H9 (cell line): Measurements from ENCODE around the gene C11orf65. TPM values are rescaled to one million over a fixed set of nuclear protein-coding genes. Genes with fewer than 3 reads are reported as not detected.

Experiments
- DNase-seq: peaks from one replicate; pipeline ENCODE4 v3.0.0-alpha.2; 2017
- H2AFZ ChIP-seq: one replicate; pipeline ENCODE4 v1.6.1; 2013; ENCODE audit warnings: mild to moderate bottlenecking, low read length, control low read depth, moderate library complexity
- H2AK5ac ChIP-seq: 2 replicates; pipeline ENCODE4 v1.6.1; 2013; ENCODE audit warnings: low read length, control low read depth, mixed read lengths; ENCODE audit not compliant: insufficient read length
- H2BK120ac ChIP-seq: one replicate; pipeline ENCODE4 v1.6.1; 2013; ENCODE audit warnings: low read depth, mild to moderate bottlenecking, low read length, control low read depth, inconsistent platforms; ENCODE audit not compliant: poor library complexity, severe bottlenecking
- H2BK12ac ChIP-seq: 2 replicates; pipeline ENCODE4 v1.6.1; 2013; ENCODE audit warnings: low read length, control low read depth, mixed read lengths, low read depth; ENCODE audit not compliant: insufficient read length
- H2BK15ac ChIP-seq: 2 replicates; pipeline ENCODE4 v1.6.1; 2013; ENCODE audit warnings: low read depth, low read length, control low read depth
- H2BK20ac ChIP-seq: one replicate; pipeline ENCODE4 v1.6.1; 2013; ENCODE audit warnings: low read depth, mild to moderate bottlenecking, low read length, control low read depth, inconsistent platforms; ENCODE audit not compliant: poor library complexity, severe bottlenecking
- H2BK5ac ChIP-seq: 2 replicates; pipeline ENCODE4 v1.6.1; 2013; ENCODE audit warnings: low read length, control low read depth, mixed read lengths; ENCODE audit not compliant: insufficient read length
- H3K14ac ChIP-seq: 2 replicates; pipeline ENCODE4 v1.6.1; 2013; ENCODE audit warnings: low read length, control low read depth; ENCODE audit not compliant: insufficient read depth
- H3K18ac ChIP-seq: 2 replicates; pipeline ENCODE4 v1.6.1; 2013; ENCODE audit warnings: low read depth, mild to moderate bottlenecking, mixed read lengths, low read length, control low read depth; ENCODE audit not compliant: insufficient read length
- H3K23ac ChIP-seq: 2 replicates; pipeline ENCODE4 v1.6.1; 2013; ENCODE audit warnings: low read length, control low read depth, mixed read lengths, low read depth; ENCODE audit not compliant: insufficient read length
- H3K23me2 ChIP-seq: 2 replicates; pipeline ENCODE4 v1.6.1; 2013; ENCODE audit warnings: low read depth, mild to moderate bottlenecking, mixed read lengths, low read length, control low read depth; ENCODE audit not compliant: insufficient read length, poor library complexity, severe bottlenecking
- H3K27ac ChIP-seq: 2 replicates; pipeline ENCODE4 v1.5.1; 2013; ENCODE audit warnings: low read length, control low read depth, mixed read lengths, low read depth; ENCODE audit not compliant: insufficient read length
- H3K27me3 ChIP-seq: 2 replicates; pipeline ENCODE4 v1.6.1; 2013; ENCODE audit warnings: low read length, control low read depth, inconsistent platforms; ENCODE audit not compliant: insufficient read depth
- H3K4ac ChIP-seq: 2 replicates; pipeline ENCODE4 v1.6.1; 2013; ENCODE audit warnings: low read depth, mild to moderate bottlenecking, control low read depth, inconsistent platforms, low read length, moderate library complexity
- H3K4me1 ChIP-seq: 2 replicates; pipeline ENCODE4 v1.6.1; 2013; ENCODE audit warnings: low read length, control low read depth, inconsistent platforms; ENCODE audit not compliant: insufficient read depth
- H3K4me2 ChIP-seq: 2 replicates; pipeline ENCODE4 v1.6.1; 2013; ENCODE audit warnings: low read length, control low read depth, mixed read lengths; ENCODE audit not compliant: insufficient read length, insufficient read depth
- H3K56ac ChIP-seq: 2 replicates; pipeline ENCODE4 v1.6.1; 2013; ENCODE audit warnings: low read depth, mild to moderate bottlenecking, mixed read lengths, low read length, control low read depth; ENCODE audit not compliant: insufficient read length
- H3K79me1 ChIP-seq: 2 replicates; pipeline ENCODE4 v1.6.1; 2013; ENCODE audit warnings: low read depth, mild to moderate bottlenecking, moderate library complexity, low read length, control low read depth, inconsistent platforms; ENCODE audit not compliant: insufficient read depth, poor library complexity, severe bottlenecking
- H3K79me2 ChIP-seq: 2 replicates; pipeline ENCODE4 v1.6.1; 2013; ENCODE audit warnings: low read length, control low read depth, inconsistent platforms; ENCODE audit not compliant: insufficient read depth
- H3K9ac ChIP-seq: 2 replicates; pipeline ENCODE4 v1.6.1; 2013; ENCODE audit warnings: low read length, control low read depth, mixed read lengths; ENCODE audit not compliant: insufficient read length; ENCODE audit errors: extremely low read depth
- H3K9me3 ChIP-seq: one replicate; pipeline ENCODE4 v1.6.1; 2013; ENCODE audit warnings: low read depth, low read length, inconsistent platforms; ENCODE audit not compliant: control insufficient read depth
- H3T11ph ChIP-seq: one replicate; pipeline ENCODE4 v1.6.1; 2013; ENCODE audit warnings: mild to moderate bottlenecking, low read length, control low read depth, inconsistent platforms
- H4K20me1 ChIP-seq: one replicate; pipeline ENCODE4 v1.6.1; 2013; ENCODE audit not compliant: control insufficient read depth, insufficient read length, insufficient read depth
- H4K5ac ChIP-seq: 2 replicates; pipeline ENCODE4 v1.6.1; 2013; ENCODE audit warnings: low read depth, mild to moderate bottlenecking, mixed read lengths, low read length, control low read depth; ENCODE audit not compliant: insufficient read length
- H4K8ac ChIP-seq: replicated peaks from 2 replicates; pipeline ENCODE4 v1.6.1; 2013; ENCODE audit warnings: low read length, control low read depth, mixed read lengths, low read depth; ENCODE audit not compliant: insufficient read length
- H4K91ac ChIP-seq: 2 replicates; pipeline ENCODE4 v1.6.1; 2013; ENCODE audit warnings: low read depth, mild to moderate bottlenecking, moderate library complexity, mixed read lengths, low read length, control low read depth; ENCODE audit not compliant: insufficient read length
- H3K27ac Mint-ChIP-seq, 3 experiments: 2 replicates in 2 of 3; 3 replicates in 1 of 3; pipeline ENCODE4 v1.8.0; 2020 to 2021; ENCODE audit warnings: mixed read lengths in 3 of 3, mild to moderate bottlenecking in 1 of 3, moderate library complexity in 1 of 3
- H3K27me3 Mint-ChIP-seq: 2 replicates; pipeline ENCODE4 v1.8.0; 2021; ENCODE audit warnings: low read depth, mild to moderate bottlenecking, moderate library complexity, mixed read lengths
- H3K36me3 Mint-ChIP-seq, 3 experiments: 2 replicates in 2 of 3; 3 replicates in 1 of 3; pipeline ENCODE4 v1.8.0; 2020 to 2021; ENCODE audit warnings: low read depth in 3 of 3, mixed read lengths in 3 of 3; ENCODE audit not compliant: insufficient read depth in 1 of 3
- H3K4me1 Mint-ChIP-seq, 2 experiments: 2 replicates each; pipeline ENCODE4 v1.8.0; 2020; ENCODE audit warnings: mixed read lengths in 2 of 2
- H3K4me3 Mint-ChIP-seq, 2 experiments: 2 replicates in 1 of 2; 3 replicates in 1 of 2; pipeline ENCODE4 v1.8.0; 2020 to 2021; ENCODE audit warnings: mild to moderate bottlenecking in 2 of 2, mixed read lengths in 2 of 2, moderate library complexity in 1 of 2
- H3K9me3 Mint-ChIP-seq, 2 experiments: 2 replicates in 1 of 2; 3 replicates in 1 of 2; pipeline ENCODE4 v1.8.0; 2020; ENCODE audit warnings: mild to moderate bottlenecking in 2 of 2, mixed read lengths in 2 of 2, moderate library complexity in 1 of 2
- WGBS: extraction: QIAGEN DNeasy Blood & Tissue Kit; methylation state at CpG from one replicate; pipeline ENCODE4 v1.1.7; 2013; ENCODE audit warnings: missing lambda C conversion rate, low lambda C conversion rate, mixed read lengths; ENCODE audit not compliant: insufficient read length; ENCODE audit errors: extremely low coverage; 5-methylcytosine and 5-hydroxymethylcytosine counted together
- total RNA-seq: library from RNA; stranded (reverse); gene quantifications from 2 replicates; pipeline ENCODE4 v1.2.1, GENCODE V29; 2021
- TF ChIP-seq, protein P1 (sequence below): fragments of 200-600 bp; sonication (generic); conservative IDR thresholded peaks from 3 replicates; pipeline ENCODE4 v1.8.0; 2021; ENCODE audit warnings: antibody characterized with exemption, mild to moderate bottlenecking

The C11orf65 gene
- total RNA-seq, 1 experiment from 2014 or later = 0.55 TPM

DNA sequence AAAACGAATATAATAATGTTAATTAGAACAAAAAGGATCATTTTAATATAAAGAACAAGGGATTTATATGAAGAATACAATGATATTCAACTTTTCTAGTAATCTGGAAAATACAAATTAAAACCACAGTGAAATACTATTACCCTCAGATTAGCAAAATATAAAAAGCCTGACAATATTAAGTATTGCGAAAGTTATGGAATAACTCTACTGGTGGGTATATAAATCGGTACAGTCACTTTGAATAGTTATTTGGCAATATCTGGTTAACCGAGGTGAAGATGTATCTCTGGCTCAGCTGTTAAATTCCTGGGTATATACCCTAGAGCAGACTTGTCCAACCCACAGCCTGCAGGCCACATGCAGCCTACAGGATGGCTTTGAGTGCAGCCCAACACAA, 125.7 kb downstream of the C11orf65 start:
- no peak overlapping the region for H3K4ac ChIP-seq
- no peak overlapping the region for H3K14ac ChIP-seq
- H2BK120ac ChIP-seq = no peak overlapping the region
- Mint-ChIP-seq H3K4me3 (no peak overlapping the region), H3K27me3 (no peaks in the 10 kb centered on the region), H3K27ac (no peak overlapping the region), H3K36me3 (peaks cover 0 to 11% (median 4%) of the 10 kb centered on the region in 3 experiments; a peak in 3 of 7 replicates), H3K4me1 (peaks cover 21 to 25% of the 10 kb centered on the region in 2 experiments), H3K9me3 (no peaks in the 10 kb centered on the region)
- H3K23ac ChIP-seq = no peak overlapping the region
- H3K9me3 ChIP-seq = no peaks in the 10 kb centered on the region
- no peak overlapping the region for H3K18ac ChIP-seq
- no peak overlapping the region for H3K27ac ChIP-seq
- H4K20me1 ChIP-seq = no peaks in the 10 kb centered on the region
- no peak overlapping the region for H2AFZ ChIP-seq
- H3K9ac ChIP-seq = no peak overlapping the region
- no peaks in the 10 kb centered on the region; the same call in 1 of the 2 replicates for H3K4me1 ChIP-seq
- no peaks in the 10 kb centered on the region for H3K79me1 ChIP-seq
- no peak overlapping the region for H3T11ph ChIP-seq
- no peak overlapping the region for H2BK15ac ChIP-seq
- H3K4me2 ChIP-seq = no peak overlapping the region
- no peaks in the 10 kb centered on the region for H3K79me2 ChIP-seq
- no peak overlapping the region for H2AK5ac ChIP-seq
- H2BK12ac ChIP-seq = no peak overlapping the region
- no peak overlapping the region for H2BK5ac ChIP-seq
- no peak overlapping the region for H2BK20ac ChIP-seq
- no peak for DNase-seq
- H3K27me3 ChIP-seq = no peaks in the 10 kb centered on the region
- no peaks in the 10 kb centered on the region for H3K23me2 ChIP-seq
- no CpG with 5 or more reads among the region's 4 CpGs for WGBS
- H4K8ac ChIP-seq = no peak overlapping the region
- TF ChIP-seq, protein P1, sequence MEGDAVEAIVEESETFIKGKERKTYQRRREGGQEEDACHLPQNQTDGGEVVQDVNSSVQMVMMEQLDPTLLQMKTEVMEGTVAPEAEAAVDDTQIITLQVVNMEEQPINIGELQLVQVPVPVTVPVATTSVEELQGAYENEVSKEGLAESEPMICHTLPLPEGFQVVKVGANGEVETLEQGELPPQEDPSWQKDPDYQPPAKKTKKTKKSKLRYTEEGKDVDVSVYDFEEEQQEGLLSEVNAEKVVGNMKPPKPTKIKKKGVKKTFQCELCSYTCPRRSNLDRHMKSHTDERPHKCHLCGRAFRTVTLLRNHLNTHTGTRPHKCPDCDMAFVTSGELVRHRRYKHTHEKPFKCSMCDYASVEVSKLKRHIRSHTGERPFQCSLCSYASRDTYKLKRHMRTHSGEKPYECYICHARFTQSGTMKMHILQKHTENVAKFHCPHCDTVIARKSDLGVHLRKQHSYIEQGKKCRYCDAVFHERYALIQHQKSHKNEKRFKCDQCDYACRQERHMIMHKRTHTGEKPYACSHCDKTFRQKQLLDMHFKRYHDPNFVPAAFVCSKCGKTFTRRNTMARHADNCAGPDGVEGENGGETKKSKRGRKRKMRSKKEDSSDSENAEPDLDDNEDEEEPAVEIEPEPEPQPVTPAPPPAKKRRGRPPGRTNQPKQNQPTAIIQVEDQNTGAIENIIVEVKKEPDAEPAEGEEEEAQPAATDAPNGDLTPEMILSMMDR = no peak
- H4K5ac ChIP-seq = no peak overlapping the region
- no peak overlapping the region for H4K91ac ChIP-seq
- no peak overlapping the region for H3K56ac ChIP-seq
